GM18861 (cell line): ENCODE results near the gene ANKRD40CL.
"Not testable (repeated sequence)": the region's sequence is repeated elsewhere in the genome, so short reads cannot be mapped to it uniquely, and the experiment has no call there.

Experiments
- ATAC-seq: cut with Tn5 transposase; IDR thresholded peaks from one replicate; pipeline ENCODE4 v1.9.1; 2021; ENCODE audit not compliant: unreplicated experiment

Gene ANKRD40CL

DNA sequence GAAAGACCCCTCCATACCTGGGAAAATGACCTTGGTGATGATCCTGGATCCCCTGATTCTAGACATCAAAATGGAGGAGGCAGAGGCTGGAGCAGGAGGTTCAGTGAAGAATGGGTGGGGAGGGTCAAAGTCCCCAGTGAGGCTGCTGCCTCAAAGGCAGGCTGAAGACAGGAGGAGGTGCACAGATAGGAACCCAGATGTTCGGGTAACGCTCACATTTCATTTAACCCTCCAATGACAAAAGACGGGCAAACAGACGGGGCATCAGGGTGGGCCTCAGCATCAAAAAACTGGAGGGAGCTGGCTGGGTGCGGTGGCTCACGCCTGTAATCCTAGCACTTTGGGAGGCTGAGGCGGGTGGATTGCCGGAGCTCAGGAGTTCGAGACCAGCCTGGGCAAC lies at the start of gene ANKRD40CL:
Gene ANKRD40CL, minus strand, starts transcription at position 73 of the 400 bp plus-strand sequence. CDS start 605 bp downstream, outside the sequence.
- ATAC-seq, result no peak

DNA sequence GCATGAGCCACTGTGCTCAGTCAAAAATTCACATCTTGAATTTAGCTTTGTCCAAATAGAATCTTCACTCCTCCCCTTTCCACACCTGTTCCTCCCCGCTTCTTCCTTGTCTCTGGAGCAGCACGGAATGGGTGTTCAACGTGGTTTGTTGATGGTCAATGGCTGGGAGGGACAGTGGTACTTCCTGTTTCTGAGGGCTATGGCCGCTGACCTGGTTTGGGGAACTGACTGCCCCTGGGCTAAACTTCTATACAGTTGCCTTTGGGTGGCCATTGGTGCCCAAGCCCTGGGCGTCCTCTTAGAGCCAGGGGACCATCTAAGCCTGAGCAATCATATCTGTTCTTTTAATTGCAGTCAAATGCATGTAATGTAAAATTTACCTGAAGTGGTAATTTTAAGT lies 49.0 kb upstream of the ANKRD40CL start:
- no peak for ATAC-seq

DNA sequence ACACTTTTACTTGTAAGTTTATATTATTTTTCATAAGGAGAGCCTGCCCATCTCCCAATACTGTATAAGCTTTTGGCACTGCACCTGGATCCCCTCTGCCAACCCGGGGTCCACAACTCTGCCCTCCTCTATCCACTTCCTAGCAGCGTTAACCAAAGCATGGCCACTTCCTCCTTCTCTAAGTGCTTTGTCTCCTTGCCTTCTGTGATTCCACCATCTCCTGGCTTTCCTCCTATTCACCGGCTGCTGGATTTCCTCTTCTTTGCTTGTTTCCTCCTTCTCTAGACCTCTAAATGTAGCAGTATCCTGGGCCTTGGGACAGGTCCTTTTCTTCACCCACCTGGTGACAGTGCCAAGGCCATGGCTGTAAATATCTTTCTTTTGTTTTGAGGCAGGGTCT lies 48.1 kb upstream of the ANKRD40CL start:
- no peak for ATAC-seq

- ATAC-seq, result no peak
Observed at GRCh38 chr17:50813583-50813982, 46.3 kb upstream of the ANKRD40CL start.

DNA sequence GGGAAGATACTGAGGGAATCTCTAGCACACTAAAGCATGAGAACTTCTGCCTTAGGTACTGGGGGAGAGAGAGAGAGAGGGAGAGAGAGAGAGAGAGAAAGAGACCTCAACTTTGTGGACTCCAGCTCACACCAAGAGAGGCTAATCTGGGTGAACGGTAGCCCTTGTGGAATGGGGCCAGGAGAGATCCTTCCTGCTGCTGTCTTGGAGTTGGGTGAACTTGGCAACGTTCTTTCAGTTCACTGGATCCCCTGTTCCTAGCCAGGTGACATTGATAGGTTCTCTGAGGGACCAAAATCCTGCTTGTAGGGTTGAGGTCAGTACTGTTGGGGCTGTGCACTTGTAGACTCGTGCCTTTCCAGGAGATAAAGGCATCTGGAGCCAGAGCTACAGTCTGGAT lies 41.6 kb upstream of the ANKRD40CL start:
- ATAC-seq, result no peak

DNA sequence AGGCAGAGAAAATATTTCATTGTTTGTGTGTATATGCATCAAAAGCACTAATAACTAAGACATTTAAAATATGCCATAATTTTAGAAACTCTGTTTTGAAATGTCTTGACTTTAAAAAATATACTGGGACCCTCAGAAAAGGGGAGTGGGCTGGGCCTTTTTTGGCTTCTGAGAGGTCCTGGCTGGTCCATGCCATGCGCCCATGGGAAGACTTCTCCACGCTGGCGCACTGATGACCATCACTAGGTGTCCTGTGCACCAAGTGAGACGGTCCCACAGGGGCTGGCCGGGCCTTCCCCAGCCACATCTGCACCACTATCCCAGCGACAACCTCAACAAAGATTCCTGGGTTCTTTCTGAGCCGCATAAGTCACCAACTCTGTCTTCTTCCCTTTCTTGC lies 41.1 kb upstream of the ANKRD40CL start:
- no peak for ATAC-seq

- no peak for ATAC-seq
Observed at GRCh38 chr17:50807675-50808074, 40.4 kb upstream of the ANKRD40CL start.

DNA sequence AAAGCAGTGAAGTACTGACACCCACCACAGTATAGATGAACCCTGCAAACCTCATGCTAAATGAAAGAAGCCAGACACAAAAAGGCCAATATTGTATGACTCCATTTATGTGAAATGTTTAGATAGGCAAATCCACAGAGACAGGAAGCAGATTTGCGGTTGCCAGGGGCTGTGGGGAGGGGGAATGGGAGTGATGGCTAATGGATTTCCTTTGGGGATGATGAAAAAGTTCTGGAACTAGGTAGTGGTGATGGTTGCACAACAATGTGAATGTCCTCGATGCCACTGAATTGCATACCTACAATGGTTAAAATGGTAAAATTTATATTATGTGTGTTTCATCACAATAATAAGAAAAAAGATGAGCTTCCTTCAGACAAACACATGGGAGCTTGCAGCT lies 39.7 kb upstream of the ANKRD40CL start:
- ATAC-seq, result no peak

DNA sequence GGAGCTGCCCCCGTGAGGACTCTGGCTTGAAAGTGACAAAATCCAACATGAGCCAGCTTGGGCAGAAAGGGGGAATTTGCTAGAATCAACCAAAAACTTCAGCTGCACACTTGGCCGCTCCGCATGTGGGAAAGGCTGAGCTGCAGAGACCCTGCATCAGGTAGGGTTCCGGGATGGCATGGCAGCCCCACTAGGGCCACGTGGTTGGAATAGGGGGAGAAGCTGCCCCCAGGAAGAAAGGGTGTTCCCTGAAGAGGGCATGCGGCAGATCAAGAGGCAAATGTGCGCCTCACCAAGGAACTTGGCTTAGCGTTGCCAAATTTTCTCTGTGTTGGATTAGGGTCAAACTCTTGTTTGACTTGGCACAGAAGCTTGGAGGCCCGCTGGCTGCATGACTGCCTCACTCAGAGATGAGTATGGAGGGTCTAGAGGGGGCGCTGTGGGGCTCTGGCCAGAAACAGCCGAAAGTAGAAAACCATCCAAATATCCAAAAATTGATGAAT lies 38.9 kb upstream of the ANKRD40CL start:
- no peak for ATAC-seq

GRCh38 chr17:50805486-50805885 lies 38.2 kb upstream of the ANKRD40CL start:
- no peak for ATAC-seq

GRCh38 chr17:50804749-50805475 lies 37.6 kb upstream of the ANKRD40CL start:
- ATAC-seq, result not testable (repeated sequence)

- no peak for ATAC-seq
Observed at GRCh38 chr17:50803676-50804075, 36.4 kb upstream of the ANKRD40CL start.

GRCh38 chr17:50802609-50803571 lies 35.6 kb upstream of the ANKRD40CL start:
- no peak for ATAC-seq

GRCh38 chr17:50800196-50800700 lies 32.9 kb upstream of the ANKRD40CL start:
- ATAC-seq, result no peak

DNA sequence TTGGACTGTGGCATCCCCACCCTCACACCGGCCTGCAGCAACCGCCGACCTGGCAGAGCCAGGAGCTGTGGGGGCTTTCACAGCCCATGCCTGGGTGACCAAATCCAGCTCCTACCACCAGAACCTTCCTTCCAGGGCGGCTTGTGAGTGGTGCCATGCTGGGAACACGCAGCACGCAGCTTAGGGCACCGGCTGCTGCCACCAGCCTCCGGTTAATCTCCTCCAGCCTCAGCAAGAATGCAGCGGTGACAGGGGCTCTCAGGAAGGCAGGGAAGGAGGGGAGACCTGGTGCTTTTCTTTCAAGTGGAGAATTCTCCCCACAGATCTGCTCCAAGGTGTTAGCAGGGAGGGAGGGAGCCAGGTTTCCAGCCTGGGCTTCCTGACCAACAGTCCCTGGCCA lies 32.3 kb upstream of the ANKRD40CL start:
- no peak for ATAC-seq

GRCh38 chr17:50798424-50799288 lies 31.3 kb upstream of the ANKRD40CL start:
- ATAC-seq, result no peak

GRCh38 chr17:50797135-50797810 lies 30.0 kb upstream of the ANKRD40CL start:
- no peak for ATAC-seq

- no peak for ATAC-seq
Observed at GRCh38 chr17:50794361-50794760, 27.0 kb upstream of the ANKRD40CL start.

DNA sequence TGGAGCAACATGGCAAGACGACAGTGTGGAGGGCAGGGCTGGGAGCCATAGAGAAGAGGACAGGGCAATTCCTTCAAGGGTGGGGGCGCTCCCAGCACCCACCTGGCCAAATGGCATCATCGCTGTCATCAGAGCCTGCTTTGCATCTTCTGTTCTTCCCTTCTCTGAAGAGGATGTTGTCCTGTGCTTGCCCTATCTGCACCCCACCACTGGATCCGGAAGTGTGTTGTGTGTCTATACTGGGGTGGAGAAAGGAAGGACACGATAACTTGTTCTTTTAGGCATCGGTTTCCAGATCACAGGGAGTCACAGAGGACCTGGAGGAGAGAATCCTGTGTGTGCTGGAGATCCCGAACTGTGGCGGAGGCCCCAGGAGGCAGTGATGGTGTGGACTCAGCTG lies 25.7 kb upstream of the ANKRD40CL start:
- no peak for ATAC-seq

- ATAC-seq, result no peak
Observed at GRCh38 chr17:50792132-50792531, 24.8 kb upstream of the ANKRD40CL start.
